Lung (tissue), 12 donors: ENCODE measurements around the gene ADORA2B. TPM values are rescaled to one million over a fixed set of nuclear protein-coding genes. Genes with fewer than 3 reads are reported as not detected.

Experiments used
- ATAC-seq: fragments of 200-7000 bp; cut with Tn5 transposase; one replicate; pipeline ENCODE4 v1.9.1; 2020; ENCODE audit warnings: moderate number of reproducible peaks; ENCODE audit not compliant: insufficient read depth, low FRiP score
- DNase-seq, 3 donors: peaks; one replicate each; pipeline ENCODE4 v3.0.0-alpha.2; 2013 to 2017
- H3K27ac ChIP-seq, 2 donors: one replicate each; pipeline ENCODE4 v1.5.1; 2013; ENCODE audit warnings: mild to moderate bottlenecking in 2 of 2, moderate library complexity in 2 of 2, control low read depth in 1 of 2, inconsistent platforms in 1 of 2, low read depth in 1 of 2, low read length in 1 of 2
- H3K27me3 ChIP-seq, 3 donors: one replicate each; pipeline ENCODE4 v1.5.1; 2013; ENCODE audit warnings: low read length in 2 of 3; ENCODE audit not compliant: control insufficient read depth in 3 of 3, insufficient read depth in 3 of 3
- H3K36me3 ChIP-seq, 4 donors: one replicate each; pipeline ENCODE4 v1.5.1; 2013; ENCODE audit warnings: low read length in 4 of 4, mild to moderate bottlenecking in 1 of 4, moderate library complexity in 1 of 4; ENCODE audit not compliant: control insufficient read depth in 4 of 4, insufficient read depth in 4 of 4
- H3K4me1 ChIP-seq, 5 donors: one replicate each; pipeline ENCODE4 v1.5.1; 2013; ENCODE audit warnings: low read length in 5 of 5, mild to moderate bottlenecking in 2 of 5, moderate library complexity in 1 of 5; ENCODE audit not compliant: control insufficient read depth in 5 of 5, insufficient read depth in 5 of 5
- H3K4me3 ChIP-seq: one replicate; pipeline ENCODE4 v1.5.1; 2013; ENCODE audit warnings: mild to moderate bottlenecking, control low read depth, moderate library complexity
- H3K9ac ChIP-seq, 2 donors: one replicate each; pipeline ENCODE4 v1.5.1; 2013; ENCODE audit warnings: low read length in 2 of 2, control low read depth in 1 of 2; ENCODE audit not compliant: insufficient read depth in 1 of 2
- H3K9me3 ChIP-seq, 4 donors: one replicate each; pipeline ENCODE4 v1.5.1; 2013; ENCODE audit warnings: low read length in 3 of 4, mild to moderate bottlenecking in 1 of 4, moderate library complexity in 1 of 4; ENCODE audit not compliant: control insufficient read depth in 4 of 4, insufficient read depth in 3 of 4
- CTCF ChIP-seq: IDR thresholded peaks from 2 replicates; pipeline ENCODE4 v1.5.1; 2012; ENCODE audit warnings: mild to moderate bottlenecking; ENCODE audit errors: control extremely low read depth, extremely low read depth
- WGBS, 2 donors: extraction: QIAGEN DNeasy Blood & Tissue Kit; methylation state at CpG; one replicate each; pipeline ENCODE4 v1.1.7; 2013; 5-methylcytosine and 5-hydroxymethylcytosine counted together
- polyA plus RNA-seq, 2 donors: library from polyadenylated mRNA; stranded (reverse); fragments of 200-250 nt; gene quantifications; one replicate each; pipeline ENCODE4 v1.2.1, GENCODE V29; 2013
- total RNA-seq, 2 donors: library from RNA; depleted of rRNA in 1 of 2; stranded (reverse); fragments of >200 nt in 1 of 2; gene quantifications; one replicate each; pipeline ENCODE4 v1.2.1, GENCODE V29; 2014 to 2021
- donor health status: control.
- donor health status: control.
- donor health status: Bipolar disorder and iron deficiency.
- donor health status: healthy.
- donor health status: DM: yes; HTN: yes; CAD: no.

The ADORA2B gene
- total and polyA plus RNA-seq, 4 donors: 4.2 to 9.3 (median 5.3) TPM

- Histone ChIP-seq H3K9me3 (no peaks in the 10 kb centered on the region), H3K9ac (no peak overlapping the region), H3K4me3 (no peak overlapping the region), H3K27me3 (no peaks in the 10 kb centered on the region), H3K4me1 (peaks cover 0 to 3% (median 0%) of the 10 kb centered on the region in 5 donors), H3K36me3 (peaks cover 6 to 11% (median 9%) of the 10 kb centered on the region in 4 donors), H3K27ac (no peak overlapping the region)
- DNase-seq: no peak
- WGBS, 2 donors: 78 to 84% methylated on average over 4 of the region's 4 CpGs
- ATAC-seq: no peak
- no peak for TF ChIP-seq CTCF
These were observed 27.6 kb downstream of the ADORA2B start for GRCh38 chr17:15972497-15972951.

GRCh38 chr17:15973016-15973415 is 28.1 kb downstream of the ADORA2B start:
- TF ChIP-seq CTCF: no peak
- Histone ChIP-seq H3K9ac (no peak overlapping the region), H3K9me3 (no peaks in the 10 kb centered on the region), H3K4me3 (no peak overlapping the region), H3K27me3 (no peaks in the 10 kb centered on the region), H3K27ac (peak overlapping the region in 1 of 2 donors; percentile 52), H3K36me3 (peaks cover 9 to 16% (median 11%) of the 10 kb centered on the region in 4 donors), H3K4me1 (peaks cover 0 to 3% (median 0%) of the 10 kb centered on the region in 5 donors)
- ATAC-seq (no peak), DNase-seq (no peak)

GRCh38 chr17:15973834-15974233 is 28.9 kb downstream of the ADORA2B start:
- TF ChIP-seq CTCF: no peak
- Histone ChIP-seq H3K27ac (no peak overlapping the region), H3K9me3 (no peaks in the 10 kb centered on the region), H3K27me3 (no peaks in the 10 kb centered on the region), H3K9ac (no peak overlapping the region), H3K4me3 (no peak overlapping the region), H3K4me1 (peaks cover 0 to 3% (median 0%) of the 10 kb centered on the region in 5 donors), H3K36me3 (peaks cover 11 to 20% (median 13%) of the 10 kb centered on the region in 4 donors)
- DNase-seq: no peak
- WGBS, 2 donors: 84 to 86% methylated on average over 6 of the region's 6 CpGs
- ATAC-seq: no peak

DNA sequence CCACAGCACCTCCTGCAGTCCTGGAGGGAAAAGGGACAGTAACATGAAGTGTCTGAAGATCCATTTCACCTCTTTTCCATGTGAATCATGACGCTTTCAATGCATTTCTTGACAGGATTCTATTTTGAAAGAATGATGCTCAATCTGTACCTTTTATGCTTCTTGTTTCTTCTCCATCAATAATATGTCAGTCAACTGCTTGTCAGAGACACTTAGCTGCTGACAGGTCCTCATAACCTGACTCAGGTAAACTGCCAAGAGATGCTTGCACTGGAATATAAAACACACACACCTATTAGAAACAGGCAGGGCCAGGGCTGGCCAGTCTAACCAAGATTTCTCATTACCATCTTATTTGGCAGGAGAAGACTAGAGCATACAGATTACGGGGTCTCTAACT is 33.0 kb downstream of the ADORA2B start:
- no peak overlapping the region for H3K4me3 ChIP-seq
- H3K36me3 ChIP-seq: peaks cover 13 to 42% (median 23%) of the 10 kb centered on the region in 4 donors
- TF ChIP-seq CTCF: no peak

More for the DNA sequence above, 33.0 kb downstream of the ADORA2B start:
- WGBS, 2 donors: 96 to 98% methylated on average over 2 of the region's 2 CpGs
- ATAC-seq (no peak), DNase-seq (no peak)
- H3K9ac ChIP-seq: no peak overlapping the region
- no peaks in the 10 kb centered on the region for H3K4me1 ChIP-seq
- no peaks in the 10 kb centered on the region for H3K9me3 ChIP-seq
- H3K27ac ChIP-seq: no peak overlapping the region
- H3K27me3 ChIP-seq: no peaks in the 10 kb centered on the region
